HPDE6-E6E7 (cell line): ENCODE data around the gene CHMP1A.
A peak's percentile ranks its signal among the peaks of the same experiment; 100 is the strongest.

ENCODE experiments used
- DNase-seq: peaks from one replicate; pipeline ENCODE4 v3.0.0; 2011; ENCODE audit warnings: missing footprints; ENCODE audit errors: extremely low spot score

The CHMP1A gene

DNA sequence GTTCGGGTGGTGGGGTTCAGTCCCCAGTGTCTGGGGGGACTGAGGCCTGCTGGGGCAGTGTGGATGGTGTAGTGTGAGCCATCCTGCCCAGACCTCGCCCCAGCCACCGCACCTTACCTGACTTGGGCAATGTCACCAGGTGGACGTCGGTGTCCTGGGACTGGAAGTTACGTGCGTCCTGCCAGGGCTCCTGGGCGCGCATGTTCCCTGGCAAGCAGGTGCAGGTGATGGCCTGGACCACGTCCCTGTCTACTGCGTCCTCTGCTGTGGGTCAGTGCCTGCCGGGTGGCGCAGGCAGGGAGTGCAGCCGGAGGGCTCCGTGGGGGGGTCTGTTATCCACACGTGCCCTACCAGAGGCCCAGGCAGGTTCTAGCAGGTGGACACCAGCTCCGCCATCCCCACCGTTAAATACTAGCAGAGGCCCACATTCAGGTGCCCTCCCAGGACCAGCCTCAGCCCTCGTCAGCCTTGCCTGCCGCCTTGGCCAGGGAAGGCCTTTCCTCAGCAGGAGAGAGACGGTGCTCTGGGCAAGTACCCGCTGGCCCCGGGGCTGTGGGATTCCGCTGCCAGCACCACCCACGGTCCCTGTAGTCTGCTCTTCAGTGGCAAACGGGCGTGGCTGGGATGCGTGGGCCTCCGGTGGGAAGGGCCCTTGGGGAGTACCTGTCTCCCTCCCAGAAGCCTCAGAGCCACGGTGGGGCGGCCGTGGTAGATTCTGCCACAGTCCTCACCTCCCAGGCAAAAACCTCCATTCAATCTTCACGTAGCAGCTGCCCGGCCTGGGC lies 52.1 kb downstream of the CHMP1A start:
- DNase-seq = no peak

DNA sequence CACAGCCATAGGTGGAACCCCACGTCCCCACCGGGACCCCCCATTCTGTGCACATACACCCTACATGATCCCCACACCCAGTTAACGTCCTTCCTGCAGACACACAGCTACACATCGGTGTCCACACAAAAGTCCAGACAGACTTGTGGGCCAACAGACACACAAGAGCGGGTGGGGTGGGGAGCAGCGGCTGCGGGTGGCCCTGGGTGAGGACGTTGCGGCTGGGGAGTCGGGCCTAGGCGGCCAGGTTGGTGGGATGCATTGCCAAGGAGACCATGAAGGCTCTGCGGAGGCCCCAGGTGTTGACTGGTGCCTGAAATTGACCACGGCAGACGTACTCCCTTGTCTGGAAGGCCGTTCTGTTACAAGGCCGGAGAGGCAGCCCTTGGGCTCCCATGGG lies 52.7 kb downstream of the CHMP1A start:
- DNase-seq = no peak

DNA sequence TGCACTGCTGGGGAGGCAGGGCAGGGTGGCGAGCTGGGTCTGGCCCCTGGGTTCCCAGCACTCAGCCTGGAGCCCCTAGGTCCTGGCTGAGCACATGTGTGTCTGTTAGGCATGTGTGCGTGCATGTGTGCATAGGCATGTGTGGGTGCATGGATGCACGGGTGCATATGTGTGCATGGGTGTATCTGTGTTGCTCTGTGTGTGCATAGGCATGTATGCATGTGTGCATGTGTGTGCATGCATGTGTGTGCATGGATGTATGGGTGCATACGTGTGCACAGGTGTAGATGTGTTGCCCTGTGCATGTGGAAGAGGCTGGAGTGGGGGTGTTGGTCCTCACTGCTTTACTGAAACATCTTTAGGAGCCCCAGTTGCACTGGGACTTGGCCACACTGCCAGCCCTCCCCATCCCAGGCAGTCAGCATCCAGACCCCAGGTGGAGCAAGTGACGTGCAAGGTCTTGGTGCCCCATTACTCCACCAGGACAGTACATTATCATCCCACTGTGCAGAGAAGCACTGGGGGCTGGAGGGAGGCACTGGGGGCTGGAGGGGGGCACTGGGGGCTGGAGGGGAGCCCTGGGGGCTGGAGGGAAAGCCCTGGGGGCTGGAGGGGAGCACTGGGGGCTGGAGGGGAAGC lies 54.4 kb downstream of the CHMP1A start:
- no peak for DNase-seq

DNA sequence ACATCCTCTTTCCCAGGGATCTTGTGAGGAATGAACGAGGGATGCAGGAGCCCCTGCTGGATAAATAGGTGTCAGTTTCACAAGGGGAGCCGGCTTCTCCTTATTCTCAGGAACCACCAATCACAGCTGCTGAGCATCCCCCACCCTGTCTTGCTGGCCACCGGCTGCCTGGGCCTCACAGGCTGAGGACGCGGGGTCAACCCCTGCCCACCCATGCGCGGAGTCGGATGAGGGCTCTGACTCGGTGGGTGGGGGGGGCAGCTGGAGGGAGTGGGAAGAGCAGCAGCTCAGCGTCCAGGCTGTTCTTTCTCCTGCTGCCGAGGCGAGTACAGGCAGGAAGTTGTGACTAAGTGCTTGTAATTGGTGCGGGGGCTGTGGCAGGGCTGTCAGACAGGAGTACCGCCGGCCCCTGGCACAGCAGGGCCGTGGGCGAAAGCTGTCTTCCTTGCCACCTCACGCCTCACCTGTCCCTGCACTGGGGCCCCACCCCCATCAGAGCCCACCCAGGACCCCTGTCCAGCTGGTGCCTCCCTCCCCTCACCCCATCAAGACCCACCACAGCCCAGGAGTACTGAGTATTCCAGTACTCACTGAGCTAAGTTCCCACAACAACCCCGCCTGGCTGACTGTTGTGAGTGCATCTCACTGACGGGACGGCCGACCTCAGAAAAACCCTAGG lies 55.1 kb downstream of the CHMP1A start:
- DNase-seq = peak; percentile 97

DNA sequence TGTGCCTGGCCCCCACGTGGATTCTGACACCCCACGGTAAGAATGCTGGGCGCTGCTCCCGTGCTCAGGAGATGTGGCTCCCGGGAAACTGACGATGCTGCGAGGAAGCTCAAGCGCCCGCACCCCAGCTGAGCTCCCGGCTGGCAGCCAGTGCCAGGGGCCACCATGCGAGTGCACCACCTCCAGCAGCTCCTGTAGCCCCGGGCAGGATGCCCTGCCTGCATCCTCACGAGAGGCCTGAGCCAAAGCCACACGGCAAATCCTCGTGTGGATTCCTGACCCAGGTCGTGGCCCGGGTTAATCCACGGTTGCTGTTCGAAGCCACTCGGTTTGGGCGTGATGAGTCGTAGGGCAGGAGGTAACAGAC lies 55.6 kb downstream of the CHMP1A start:
- DNase-seq = no peak

DNA sequence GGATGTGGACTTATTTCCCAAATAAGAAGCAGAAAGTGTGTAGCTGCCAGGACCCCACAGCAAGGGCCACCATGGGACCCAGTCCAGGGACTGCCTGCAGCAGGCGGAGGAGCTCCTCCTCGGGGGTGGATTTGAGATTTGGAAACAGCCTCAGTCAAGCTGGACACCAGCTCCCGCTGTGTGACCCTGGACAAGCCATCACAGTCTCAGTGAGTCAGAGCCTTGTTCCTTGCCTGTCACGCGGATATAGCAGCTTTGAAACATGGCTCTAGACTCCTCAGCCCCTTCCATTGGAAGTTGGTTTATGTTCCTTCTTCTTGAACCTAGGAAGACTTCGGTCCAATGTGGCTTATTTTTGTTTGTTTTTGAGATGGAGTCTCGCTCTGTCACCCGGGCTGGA lies 56.6 kb downstream of the CHMP1A start:
- no peak for DNase-seq

DNA sequence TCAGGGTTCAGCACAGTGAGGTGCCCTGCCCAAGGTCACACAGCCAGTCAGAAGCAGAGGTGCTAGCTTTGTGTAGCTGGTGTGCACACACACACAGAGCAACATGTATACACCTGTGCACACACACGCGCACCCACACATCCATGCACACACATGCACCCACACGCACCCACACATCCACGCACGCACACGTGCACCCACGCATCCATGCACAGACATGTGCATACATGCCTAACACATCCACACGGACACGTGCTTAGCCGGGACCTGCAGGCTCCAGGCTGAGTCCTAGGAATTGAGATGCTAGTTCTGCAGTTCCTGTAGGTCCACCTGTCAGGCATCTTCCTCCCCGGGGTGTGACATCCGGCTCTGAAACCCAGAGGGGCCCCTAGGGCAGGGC lies 57.1 kb downstream of the CHMP1A start:
- DNase-seq = no peak

DNA sequence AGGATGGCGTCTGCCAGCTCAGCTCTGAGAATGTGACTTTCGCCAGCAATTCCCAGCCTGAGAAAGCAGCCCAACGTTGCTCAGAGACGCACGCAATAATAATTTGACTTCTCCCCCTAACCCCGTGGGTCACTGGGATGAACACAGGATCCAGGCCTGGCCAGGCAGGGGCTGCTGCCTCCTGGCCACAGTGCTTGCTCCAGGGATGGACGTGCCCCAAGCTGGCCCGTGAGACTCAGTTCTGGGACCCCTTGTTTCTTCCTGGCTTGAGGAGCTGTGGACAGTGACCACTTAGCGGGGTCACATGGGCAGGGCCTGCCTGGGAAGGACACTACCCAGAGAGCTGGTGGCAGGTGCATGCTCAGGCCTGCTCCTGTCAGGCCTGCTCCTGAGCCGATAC lies 57.6 kb downstream of the CHMP1A start:
- DNase-seq = no peak

DNA sequence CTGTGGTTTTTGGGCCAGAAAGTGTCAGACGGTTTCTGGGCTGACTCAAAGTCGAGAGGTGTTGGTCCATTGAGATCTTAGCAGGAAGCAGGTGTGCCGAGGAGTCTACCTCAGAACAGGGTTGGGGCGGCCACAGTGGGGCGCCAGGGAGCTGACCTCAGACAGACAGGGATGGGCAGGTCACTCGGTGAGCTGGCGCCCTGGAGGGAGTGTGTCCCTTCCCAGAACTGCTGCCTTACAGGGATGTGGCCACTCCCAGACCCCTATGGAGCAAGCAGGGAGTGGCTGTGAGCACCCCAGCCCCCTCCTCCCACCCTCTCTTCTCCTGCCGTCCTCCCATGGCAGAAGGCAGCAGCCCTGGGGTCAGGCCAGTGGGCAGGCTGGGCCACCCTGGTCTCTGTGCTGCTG lies 58.1 kb downstream of the CHMP1A start:
- DNase-seq = no peak

DNA sequence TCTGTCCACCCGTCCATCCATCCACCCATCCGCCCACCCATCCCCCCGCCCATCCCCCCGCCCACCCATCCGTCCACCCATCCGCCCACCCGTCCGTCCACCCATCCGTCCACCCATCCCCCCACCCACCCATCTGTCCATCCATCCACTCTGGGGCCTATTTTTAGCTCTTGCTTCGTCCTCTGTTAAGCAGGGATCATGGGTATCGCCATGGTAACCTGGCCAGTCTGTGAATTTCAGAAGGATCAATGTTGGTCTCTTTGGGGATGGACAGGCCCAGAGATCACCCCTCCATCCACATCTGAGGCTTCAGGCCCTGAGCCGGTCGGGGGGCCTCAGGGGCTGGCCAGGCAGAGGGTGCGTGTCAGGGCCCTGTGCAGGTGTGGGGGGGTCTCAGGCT lies 59.3 kb downstream of the CHMP1A start:
- no peak for DNase-seq

DNA sequence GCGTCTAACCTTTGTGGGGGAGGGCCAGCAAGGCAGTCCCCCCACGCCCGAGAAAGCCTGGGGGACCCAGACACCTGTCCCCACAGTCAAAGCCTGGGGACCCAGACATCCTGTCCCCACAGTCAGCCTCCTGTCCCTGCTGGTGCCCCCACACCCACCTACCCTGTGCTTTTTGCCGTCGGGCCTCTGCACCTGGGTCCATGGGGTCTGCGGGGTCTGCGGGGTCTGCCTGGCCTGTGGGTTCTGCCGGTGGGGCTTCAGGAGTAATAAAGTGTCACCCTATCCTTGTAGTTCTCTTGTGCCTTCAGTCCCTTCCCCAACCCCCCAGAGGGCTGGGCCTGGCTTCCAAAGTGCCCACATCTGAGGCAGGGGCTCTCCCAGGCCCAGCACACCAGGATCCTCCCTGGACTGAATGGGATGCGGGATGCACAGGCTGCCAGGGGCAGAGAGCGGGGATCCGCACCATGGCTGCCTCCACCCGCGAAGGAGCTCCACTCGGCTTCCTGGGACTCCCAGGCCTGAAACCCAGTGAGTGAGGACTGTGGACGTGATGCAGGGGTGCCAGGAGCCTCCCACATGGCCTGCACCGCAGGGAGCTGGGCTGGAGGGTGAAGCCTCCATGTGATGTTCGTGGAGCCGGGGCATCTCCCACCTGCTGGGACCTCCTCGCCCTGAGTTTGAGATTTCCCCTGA lies 60.4 kb downstream of the CHMP1A start:
- DNase-seq = no peak

DNA sequence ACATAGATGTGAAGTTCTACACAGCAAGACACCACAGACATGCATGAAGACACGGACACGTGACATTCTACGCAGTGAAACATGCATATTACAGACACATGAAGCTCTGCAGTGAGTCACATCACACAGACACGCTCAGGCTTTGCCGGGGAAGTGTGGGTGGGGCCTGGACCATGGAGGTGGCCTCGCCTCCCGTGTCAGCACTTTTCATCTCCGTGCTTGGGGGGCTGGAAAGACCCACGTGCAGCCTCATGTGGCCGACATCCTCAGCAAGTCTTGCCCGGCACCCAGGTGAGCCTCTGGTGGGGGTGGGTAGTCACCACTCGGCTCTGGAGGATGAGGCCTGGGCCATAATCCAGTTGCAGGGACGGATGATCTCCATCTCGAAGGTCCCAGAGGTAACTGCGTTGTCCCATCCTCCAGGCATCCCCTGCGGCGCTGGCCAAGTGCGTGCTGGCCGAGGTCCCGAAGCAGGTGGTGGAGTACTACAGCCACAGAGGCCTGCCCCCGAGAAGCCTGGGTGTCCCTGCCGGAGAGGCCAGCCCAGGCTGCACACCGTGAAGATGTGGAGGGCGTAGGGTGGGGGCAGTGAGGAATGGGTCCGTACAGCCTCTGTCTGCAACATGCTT lies 61.3 kb downstream of the CHMP1A start:
- DNase-seq = no peak

DNA sequence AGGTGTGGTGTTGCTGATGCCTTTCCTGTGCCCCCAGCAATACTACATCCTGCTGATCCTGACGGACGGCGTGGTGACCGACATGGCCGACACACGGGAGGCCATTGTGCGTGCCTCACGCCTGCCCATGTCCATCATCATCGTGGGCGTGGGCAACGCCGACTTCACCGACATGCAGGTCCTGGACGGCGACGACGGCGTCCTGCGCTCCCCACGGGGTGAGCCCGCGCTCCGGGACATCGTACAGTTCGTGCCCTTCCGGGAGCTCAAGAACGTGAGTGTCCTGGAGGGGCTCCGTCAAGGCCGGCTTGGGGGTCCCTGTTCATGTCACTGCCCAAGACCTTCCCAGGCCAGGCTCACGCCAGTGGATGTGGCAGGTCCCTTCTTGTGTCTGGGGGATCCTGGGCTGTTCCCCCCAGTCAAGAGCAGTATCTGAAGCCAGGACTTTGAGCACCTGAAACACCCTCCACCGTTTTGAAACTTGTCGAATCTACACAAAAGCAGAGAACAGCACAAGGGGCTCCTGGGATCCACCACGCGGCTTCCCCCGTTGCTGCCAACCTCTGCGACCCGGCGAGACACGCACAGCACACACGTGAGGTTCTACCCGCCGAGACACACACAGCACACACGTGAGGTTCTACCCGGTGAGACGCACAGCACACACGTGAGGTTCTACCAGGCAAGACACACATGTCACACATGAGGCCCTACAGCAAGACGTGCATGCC lies 62.0 kb downstream of the CHMP1A start:
- no peak for DNase-seq
